Muscle layer of colon (tissue), 2 donors: ENCODE measurements around the gene CACNA1G.

Experiments
- H3K27ac ChIP-seq: one replicate; pipeline ENCODE4 v1.7.0; 2013; ENCODE audit warnings: low read depth, mild to moderate bottlenecking, low read length, moderate library complexity
- H3K27me3 ChIP-seq, 2 donors: one replicate each; pipeline ENCODE4 v1.7.0; 2013; ENCODE audit warnings: low read length in 2 of 2, mild to moderate bottlenecking in 2 of 2; ENCODE audit not compliant: insufficient read depth in 2 of 2, control insufficient read depth in 1 of 2
- H3K36me3 ChIP-seq: one replicate; pipeline ENCODE4 v1.7.0; 2013; ENCODE audit warnings: mild to moderate bottlenecking, low read length; ENCODE audit not compliant: insufficient read depth
- H3K4me1 ChIP-seq: one replicate; pipeline ENCODE4 v1.7.0; 2013; ENCODE audit warnings: mild to moderate bottlenecking, low read length; ENCODE audit not compliant: insufficient read depth
- H3K4me3 ChIP-seq, 2 donors: one replicate each; pipeline ENCODE4 v1.7.0; 2013; ENCODE audit warnings: low read length in 2 of 2, low read depth in 1 of 2, mild to moderate bottlenecking in 1 of 2, moderate library complexity in 1 of 2
- H3K9ac ChIP-seq: one replicate; pipeline ENCODE4 v1.7.0; 2013; ENCODE audit warnings: low read length
- H3K9me3 ChIP-seq: one replicate; pipeline ENCODE4 v1.7.0; 2013; ENCODE audit warnings: mild to moderate bottlenecking, low read length
- donor health status: abdominal sarcoma.
- donor health status: Adenocarcinoma of cecum.

The CACNA1G gene

GRCh38 chr17:50560185-50560824 is at the start of gene CACNA1G:
Gene CACNA1G (plus strand): TSS chr17:50560715. CDS start chr17:50561460, 745 bp downstream.
- H3K27me3 ChIP-seq, result peaks cover 27 to 67% of the 10 kb centered on the region in 2 donors
- H3K4me1 ChIP-seq, result peaks cover 15% of the 10 kb centered on the region
- H3K4me3 ChIP-seq, result peak within 1 kb of the TSS; percentile 51 to 61
- no peaks in the 10 kb centered on the region for H3K9me3 ChIP-seq
- H3K9ac ChIP-seq, result no peak within 1 kb of the TSS
- no peak within 1 kb of the TSS for H3K27ac ChIP-seq
- H3K36me3 ChIP-seq, result peaks cover 5% of the 10 kb centered on the region

- Histone ChIP-seq H3K27ac (no peak overlapping the region), H3K27me3 (no peaks in the 10 kb centered on the region), H3K4me3 (no peak overlapping the region), H3K4me1 (peaks cover 16% of the 10 kb centered on the region), H3K9me3 (no peaks in the 10 kb centered on the region), H3K9ac (no peak overlapping the region), H3K36me3 (no peaks in the 10 kb centered on the region)
Observed at GRCh38 chr17:50511058-50511457, 49.5 kb upstream of the CACNA1G start.

GRCh38 chr17:50513495-50513894 is 47.0 kb upstream of the CACNA1G start:
- no peak overlapping the region for H3K27ac ChIP-seq

GRCh38 chr17:50514388-50514787 is 46.1 kb upstream of the CACNA1G start:
- H3K4me1 ChIP-seq, result peaks cover 7% of the 10 kb centered on the region
- H3K27ac ChIP-seq, result no peak overlapping the region
- H3K27me3 ChIP-seq, result no peaks in the 10 kb centered on the region
- no peak overlapping the region for H3K4me3 ChIP-seq
- no peaks in the 10 kb centered on the region for H3K36me3 ChIP-seq
- H3K9me3 ChIP-seq, result no peaks in the 10 kb centered on the region
- H3K9ac ChIP-seq, result no peak overlapping the region

More at GRCh38 chr17:50513495-50513894, 47.0 kb upstream of the CACNA1G start:
- Histone ChIP-seq H3K9ac (no peak overlapping the region), H3K4me3 (no peak overlapping the region), H3K27me3 (no peaks in the 10 kb centered on the region), H3K36me3 (no peaks in the 10 kb centered on the region), H3K9me3 (no peaks in the 10 kb centered on the region), H3K4me1 (peaks cover 16% of the 10 kb centered on the region)

GRCh38 chr17:50514936-50515702 is 45.4 kb upstream of the CACNA1G start:
- Histone ChIP-seq H3K36me3 (no peaks in the 10 kb centered on the region), H3K4me1 (peaks cover 7% of the 10 kb centered on the region), H3K27me3 (no peaks in the 10 kb centered on the region), H3K4me3 (no peak overlapping the region), H3K9ac (no peak overlapping the region), H3K27ac (no peak overlapping the region), H3K9me3 (no peaks in the 10 kb centered on the region)

- Histone ChIP-seq H3K4me1 (peaks cover 7% of the 10 kb centered on the region), H3K9ac (no peak overlapping the region), H3K27ac (no peak overlapping the region), H3K36me3 (no peaks in the 10 kb centered on the region), H3K9me3 (no peaks in the 10 kb centered on the region), H3K27me3 (no peaks in the 10 kb centered on the region), H3K4me3 (no peak overlapping the region)
Observed at GRCh38 chr17:50517011-50517410, 43.5 kb upstream of the CACNA1G start.

GRCh38 chr17:50517504-50518383 is 42.8 kb upstream of the CACNA1G start:
- Histone ChIP-seq H3K4me1 (peaks cover 7% of the 10 kb centered on the region), H3K36me3 (no peaks in the 10 kb centered on the region), H3K27me3 (no peaks in the 10 kb centered on the region), H3K4me3 (no peak overlapping the region), H3K9me3 (no peaks in the 10 kb centered on the region), H3K9ac (no peak overlapping the region), H3K27ac (no peak overlapping the region)

- peaks cover 7% of the 10 kb centered on the region for H3K4me1 ChIP-seq
- H3K9ac ChIP-seq, result no peak overlapping the region
- H3K9me3 ChIP-seq, result no peaks in the 10 kb centered on the region
- no peaks in the 10 kb centered on the region for H3K36me3 ChIP-seq
- H3K4me3 ChIP-seq, result no peak overlapping the region
- H3K27ac ChIP-seq, result no peak overlapping the region
- no peaks in the 10 kb centered on the region for H3K27me3 ChIP-seq
Observed at GRCh38 chr17:50518384-50519023, 42.0 kb upstream of the CACNA1G start.

- Histone ChIP-seq H3K4me3 (no peak overlapping the region), H3K27me3 (no peaks in the 10 kb centered on the region), H3K4me1 (peaks cover 7% of the 10 kb centered on the region), H3K36me3 (no peaks in the 10 kb centered on the region), H3K9ac (no peak overlapping the region), H3K9me3 (no peaks in the 10 kb centered on the region), H3K27ac (no peak overlapping the region)
Observed at GRCh38 chr17:50519141-50519834, 41.2 kb upstream of the CACNA1G start.

- peaks cover under 1% of the 10 kb centered on the region for H3K4me1 ChIP-seq
- no peak overlapping the region for H3K9ac ChIP-seq
- no peaks in the 10 kb centered on the region for H3K36me3 ChIP-seq
- no peak overlapping the region for H3K27ac ChIP-seq
- no peaks in the 10 kb centered on the region for H3K27me3 ChIP-seq
- H3K9me3 ChIP-seq, result no peaks in the 10 kb centered on the region
- H3K4me3 ChIP-seq, result no peak overlapping the region
Observed at GRCh38 chr17:50520483-50520882, 40.0 kb upstream of the CACNA1G start.
